Aorta (tissue), 5 donors: ENCODE measurements around the gene INO80. TPM values are rescaled to one million over a fixed set of nuclear protein-coding genes. Genes with fewer than 3 reads are reported as not detected.

Experiments used
- ATAC-seq: fragments of 200-7000 bp; cut with Tn5 transposase; one replicate; pipeline ENCODE4 v1.9.1; 2022; ENCODE audit warnings: moderate library complexity; ENCODE audit not compliant: low FRiP score
- DNase-seq, 2 donors: peaks; one replicate each; pipeline ENCODE4 v3.0.0-alpha.2; 2020
- H3K27ac ChIP-seq, 2 donors: one replicate each; pipeline ENCODE4 v1.5.1; 2013; ENCODE audit warnings: low read length in 2 of 2, mild to moderate bottlenecking in 2 of 2, moderate library complexity in 2 of 2, control low read depth in 1 of 2, inconsistent platforms in 1 of 2, low read depth in 1 of 2
- H3K27me3 ChIP-seq, 2 donors: one replicate each; pipeline ENCODE4 v1.6.1; 2013; ENCODE audit warnings: control low read depth in 1 of 2, low read length in 1 of 2, mild to moderate bottlenecking in 1 of 2, moderate library complexity in 1 of 2; ENCODE audit not compliant: insufficient read depth in 2 of 2, control insufficient read depth in 1 of 2
- H3K36me3 ChIP-seq, 2 donors: one replicate each; pipeline ENCODE4 v1.6.1; 2013; ENCODE audit warnings: control low read depth in 1 of 2, low read length in 1 of 2, mild to moderate bottlenecking in 1 of 2; ENCODE audit not compliant: insufficient read depth in 2 of 2, control insufficient read depth in 1 of 2
- H3K4me1 ChIP-seq, 2 donors: one replicate each; pipeline ENCODE4 v1.6.1; 2013; ENCODE audit warnings: low read length in 2 of 2, control low read depth in 1 of 2, mild to moderate bottlenecking in 1 of 2, moderate library complexity in 1 of 2; ENCODE audit not compliant: insufficient read depth in 2 of 2, control insufficient read depth in 1 of 2
- H3K4me3 ChIP-seq, 2 donors: one replicate each; pipeline ENCODE4 v1.5.1; 2013; ENCODE audit warnings: low read length in 2 of 2, control low read depth in 1 of 2, mild to moderate bottlenecking in 1 of 2
- H3K9me3 ChIP-seq: one replicate; pipeline ENCODE4 v1.6.1; 2013; ENCODE audit warnings: mild to moderate bottlenecking, low read length; ENCODE audit not compliant: control insufficient read depth
- WGBS, 2 donors: extraction: QIAGEN DNeasy Blood & Tissue Kit; methylation state at CpG; one replicate each; pipeline ENCODE4 v1.1.7; 2013; 5-methylcytosine and 5-hydroxymethylcytosine counted together
- intact Hi-C, 2 donors: fragments of 100-400 bp; cut with DNase I; formaldehyde crosslinking; loops; one replicate each; pipeline versions ENCODE4 v1.14.2 to v1.15.0; 2022
- polyA plus RNA-seq, 2 donors: library from polyadenylated mRNA; stranded (reverse); fragments of 200-250 nt; gene quantifications; one replicate each; pipeline ENCODE4 v1.2.3, GENCODE V29; 2013
- total RNA-seq, 2 donors: library from RNA; stranded (reverse); fragmentation: NEBNext Ultra II Directional; extraction: Animal tissue kit (Norgen Biotek cat#: 25700); gene quantifications; one replicate each; pipeline ENCODE4 v1.2.1, GENCODE V29; 2021
- donor health status: healthy with polysubstance abuse.
- donor health status: Bipolar disorder and iron deficiency.
- donor health status: DM: no; HTN: no; CAD: no.
- donor health status: DM: no; HTN: no; CAD: no.
- donor health status: DM: yes; HTN: yes; CAD: no.

The INO80 gene
- total and polyA plus RNA-seq, 4 donors: 6.5 to 25.1 (median 15.4) TPM

GRCh38 chr15:41011055-41011815 is 104.8 kb downstream of the INO80 start:
- DNase-seq: no peak
- Histone ChIP-seq H3K9me3 (no peaks in the 10 kb centered on the region), H3K36me3 (no peaks in the 10 kb centered on the region), H3K4me1 (no peaks in the 10 kb centered on the region), H3K4me3 (no peak overlapping the region), H3K27me3 (no peaks in the 10 kb centered on the region), H3K27ac (no peak overlapping the region)
- WGBS, 2 donors: 80 to 81% methylated on average over 2 of the region's 2 CpGs
- intact Hi-C loops: no loop called here
- no peak for ATAC-seq

DNA sequence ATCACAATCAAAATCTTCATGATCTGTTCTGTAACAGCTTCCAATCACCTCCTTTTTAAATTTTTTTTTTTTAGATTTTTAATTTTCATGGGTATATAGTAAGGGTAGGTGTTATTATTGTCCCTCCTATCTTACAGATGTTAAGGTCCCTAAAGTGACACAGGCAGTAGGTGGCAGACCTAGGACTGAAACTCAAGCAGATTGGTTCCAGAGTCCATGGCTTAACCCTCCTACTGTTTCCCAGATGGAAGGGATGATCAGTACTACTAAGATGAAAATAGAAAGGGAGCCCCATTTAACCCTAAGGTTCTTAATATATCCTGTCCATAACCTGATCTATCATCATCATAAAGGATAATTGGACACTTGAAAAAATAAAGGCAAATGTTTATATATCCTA is 105.7 kb downstream of the INO80 start:
- no peaks in the 10 kb centered on the region for H3K4me1 ChIP-seq
- DNase-seq (no peak), ATAC-seq (no peak)
- no peak overlapping the region for H3K4me3 ChIP-seq
- H3K36me3 ChIP-seq: no peaks in the 10 kb centered on the region
- intact Hi-C loops: no loop called here
- H3K27ac ChIP-seq: no peak overlapping the region
- H3K9me3 ChIP-seq: no peaks in the 10 kb centered on the region
- no peaks in the 10 kb centered on the region for H3K27me3 ChIP-seq

DNA sequence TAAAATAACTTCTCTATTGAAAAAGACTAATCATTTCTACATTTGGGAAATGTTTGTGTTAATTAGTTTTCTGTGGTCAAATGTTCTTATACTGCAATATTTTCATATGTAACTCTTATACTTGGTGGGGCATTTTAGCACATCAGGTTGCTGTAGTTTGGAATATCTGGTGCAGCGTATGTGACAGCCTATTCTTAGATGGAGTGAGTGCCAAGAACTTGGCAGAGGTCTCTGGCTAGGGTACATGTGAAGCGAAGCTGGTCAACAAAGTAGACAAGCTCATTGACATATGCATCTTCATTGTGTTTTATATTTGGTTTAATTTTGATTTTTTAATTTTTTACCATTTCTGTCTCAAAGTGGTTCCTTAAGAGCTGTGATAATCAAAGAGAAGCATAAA is 109.6 kb downstream of the INO80 start:
- 11% methylated on average over 2 of the region's 2 CpGs for WGBS, 2 donors
- DNase-seq (no peak), ATAC-seq (no peak)
- H3K36me3 ChIP-seq: peaks cover 1 to 2% of the 10 kb centered on the region in 2 donors
- H3K4me1 ChIP-seq: peaks cover 0 to 2% of the 10 kb centered on the region in 2 donors
- H3K4me3 ChIP-seq: no peak overlapping the region
- H3K27me3 ChIP-seq: no peaks in the 10 kb centered on the region
- no peak overlapping the region for H3K27ac ChIP-seq
- intact Hi-C loops: no loop called here
- no peaks in the 10 kb centered on the region for H3K9me3 ChIP-seq

DNA sequence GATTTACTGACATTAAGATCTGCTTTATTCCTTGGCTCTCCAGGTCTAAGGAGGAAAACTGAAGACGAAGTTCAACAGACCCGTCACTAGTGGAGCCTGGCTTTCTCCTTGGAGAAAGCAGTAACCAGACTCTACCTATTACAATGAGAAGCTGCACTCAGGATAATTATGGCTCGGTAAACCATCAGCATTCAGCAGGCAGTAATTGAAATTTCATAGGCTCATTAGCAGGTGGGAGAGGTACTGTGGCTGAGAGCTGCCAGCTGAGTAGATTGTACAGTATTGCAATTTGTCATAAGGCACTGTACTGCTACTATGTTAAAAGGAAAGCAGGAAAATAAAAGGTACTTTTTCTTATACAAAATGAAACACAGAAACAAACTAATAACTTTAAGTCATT is 111.6 kb downstream of the INO80 start:
- peaks cover 4 to 5% of the 10 kb centered on the region in 2 donors for H3K4me1 ChIP-seq
- 89 to 95% methylated on average over 3 of the region's 3 CpGs for WGBS, 2 donors
- H3K27me3 ChIP-seq: no peaks in the 10 kb centered on the region
- no peak for DNase-seq
- no peak for ATAC-seq
- H3K36me3 ChIP-seq: peaks cover 1 to 2% of the 10 kb centered on the region in 2 donors
- no peak overlapping the region for H3K4me3 ChIP-seq
- no peaks in the 10 kb centered on the region for H3K9me3 ChIP-seq
- intact Hi-C loops: no loop called here
- no peak overlapping the region for H3K27ac ChIP-seq

- Histone ChIP-seq H3K27ac (peak overlapping the region in 1 of 2 donors; percentile 64), H3K4me3 (no peak overlapping the region), H3K36me3 (peaks cover 1 to 2% of the 10 kb centered on the region in 2 donors), H3K4me1 (peaks cover 4 to 5% of the 10 kb centered on the region in 2 donors), H3K27me3 (no peaks in the 10 kb centered on the region), H3K9me3 (no peaks in the 10 kb centered on the region)
- no peak for DNase-seq
- ATAC-seq: no peak
- intact Hi-C loops: no loop called here
- WGBS, 2 donors: 34 to 39% methylated on average over 5 of the region's 5 CpGs
These were observed 114.4 kb downstream of the INO80 start for GRCh38 chr15:41001524-41002214.

- ATAC-seq (no peak), DNase-seq (no peak)
- intact Hi-C loops: no loop called here
- H3K4me3 ChIP-seq: no peak overlapping the region
- no peak overlapping the region for H3K27ac ChIP-seq
- no peaks in the 10 kb centered on the region for H3K9me3 ChIP-seq
- peaks cover 3 to 4% of the 10 kb centered on the region in 2 donors for H3K4me1 ChIP-seq
- H3K36me3 ChIP-seq: peaks cover 0 to 2% of the 10 kb centered on the region in 2 donors
- no peaks in the 10 kb centered on the region for H3K27me3 ChIP-seq
- 97% methylated on average over 4 of the region's 4 CpGs for WGBS, 2 donors
These were observed 116.9 kb downstream of the INO80 start for GRCh38 chr15:40999190-40999589.

DNA sequence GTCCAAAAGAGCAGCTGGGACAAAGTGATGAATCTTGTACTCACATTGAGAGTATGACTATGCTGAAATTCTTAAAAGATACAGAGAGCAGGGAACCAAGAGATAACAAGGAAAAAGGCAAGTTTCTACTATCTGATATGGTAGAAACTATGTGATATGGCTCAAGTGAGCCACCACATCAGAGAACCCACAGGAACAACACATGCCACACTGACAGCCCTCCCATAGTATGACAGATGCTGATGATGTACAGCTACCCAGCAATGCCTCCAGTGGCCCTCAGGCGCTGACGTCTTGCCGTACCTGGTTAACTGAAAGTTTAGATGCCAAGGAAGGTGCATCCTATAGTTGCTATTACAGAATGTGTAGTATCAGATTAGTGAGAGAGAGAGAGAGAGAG is 120.4 kb downstream of the INO80 start:
- no peak overlapping the region for H3K4me3 ChIP-seq
- no peak for DNase-seq
- no peaks in the 10 kb centered on the region for H3K4me1 ChIP-seq
- H3K36me3 ChIP-seq: peaks cover 0 to 2% of the 10 kb centered on the region in 2 donors
- H3K27me3 ChIP-seq: no peaks in the 10 kb centered on the region
- H3K9me3 ChIP-seq: no peaks in the 10 kb centered on the region
- H3K27ac ChIP-seq: no peak overlapping the region
- ATAC-seq: no peak
- intact Hi-C loops: no loop called here
- WGBS, 2 donors: 94% methylated on average over 3 of the region's 3 CpGs

- Histone ChIP-seq H3K27me3 (no peaks in the 10 kb centered on the region), H3K4me3 (no peak overlapping the region), H3K4me1 (no peaks in the 10 kb centered on the region), H3K36me3 (peaks cover 0 to 3% of the 10 kb centered on the region in 2 donors), H3K27ac (no peak overlapping the region), H3K9me3 (no peaks in the 10 kb centered on the region)
- intact Hi-C loops: no loop called here
- 77 to 82% methylated on average over 5 of the region's 5 CpGs for WGBS, 2 donors
- DNase-seq (no peak), ATAC-seq (no peak)
These were observed 123.3 kb downstream of the INO80 start for GRCh38 chr15:40992825-40993224.

DNA sequence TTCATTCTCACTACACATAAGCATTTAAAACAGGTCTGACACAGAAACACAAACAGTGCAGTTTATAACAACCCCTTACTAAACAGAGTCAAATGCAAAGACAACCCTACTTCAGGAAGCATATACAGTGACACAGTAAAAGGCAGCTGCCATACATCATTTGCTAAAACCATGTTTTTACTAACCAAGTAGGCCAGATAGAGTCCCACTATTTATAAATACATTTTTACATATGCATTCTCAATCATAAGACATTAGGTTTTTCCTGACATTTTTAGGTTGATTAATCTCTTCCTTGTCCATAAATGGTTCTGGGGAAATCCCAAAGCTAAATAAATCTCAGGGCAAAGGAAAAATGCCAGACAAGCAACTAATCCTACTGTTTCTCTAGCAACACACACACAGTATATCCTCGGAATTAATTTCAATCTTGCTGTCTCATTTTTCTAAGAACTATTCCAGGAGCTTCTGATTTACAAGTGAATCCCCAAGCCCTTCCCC is 123.8 kb downstream of the INO80 start:
- H3K9me3 ChIP-seq: no peaks in the 10 kb centered on the region
- intact Hi-C loops: no loop called here
- no peak overlapping the region for H3K4me3 ChIP-seq
- H3K36me3 ChIP-seq: peaks cover 0 to 5% of the 10 kb centered on the region in 2 donors
- H3K27ac ChIP-seq: no peak overlapping the region
- DNase-seq (no peak), ATAC-seq (no peak)
- H3K4me1 ChIP-seq: no peaks in the 10 kb centered on the region
- H3K27me3 ChIP-seq: no peaks in the 10 kb centered on the region
- 3 to 9% methylated on average over 1 of the region's 1 CpG for WGBS, 2 donors
